Skin of body (tissue), 2 donors: ENCODE data around the gene C2CD3. TPM values are rescaled to one million over a fixed set of nuclear protein-coding genes. Genes with fewer than 3 reads are reported as not detected.

Experiments used
- DNase-seq: peaks from one replicate; lab custom pipeline; 2025; lab: John Stamatoyannopoulos, UW
- total RNA-seq: library from RNA; depleted of rRNA; stranded (reverse); fragments of >200 nt; gene quantifications from one replicate; pipeline ENCODE4 v1.2.3, GENCODE V29; 2014

The C2CD3 gene
- total RNA-seq, 1 donor from 2014 or later, result 16.2 TPM

GRCh38 chr11:74020539-74020938 lies 150.3 kb downstream of the C2CD3 start:
- no peak for DNase-seq

- DNase-seq, result no peak
Observed at GRCh38 chr11:74019860-74020259, 150.9 kb downstream of the C2CD3 start.

DNA sequence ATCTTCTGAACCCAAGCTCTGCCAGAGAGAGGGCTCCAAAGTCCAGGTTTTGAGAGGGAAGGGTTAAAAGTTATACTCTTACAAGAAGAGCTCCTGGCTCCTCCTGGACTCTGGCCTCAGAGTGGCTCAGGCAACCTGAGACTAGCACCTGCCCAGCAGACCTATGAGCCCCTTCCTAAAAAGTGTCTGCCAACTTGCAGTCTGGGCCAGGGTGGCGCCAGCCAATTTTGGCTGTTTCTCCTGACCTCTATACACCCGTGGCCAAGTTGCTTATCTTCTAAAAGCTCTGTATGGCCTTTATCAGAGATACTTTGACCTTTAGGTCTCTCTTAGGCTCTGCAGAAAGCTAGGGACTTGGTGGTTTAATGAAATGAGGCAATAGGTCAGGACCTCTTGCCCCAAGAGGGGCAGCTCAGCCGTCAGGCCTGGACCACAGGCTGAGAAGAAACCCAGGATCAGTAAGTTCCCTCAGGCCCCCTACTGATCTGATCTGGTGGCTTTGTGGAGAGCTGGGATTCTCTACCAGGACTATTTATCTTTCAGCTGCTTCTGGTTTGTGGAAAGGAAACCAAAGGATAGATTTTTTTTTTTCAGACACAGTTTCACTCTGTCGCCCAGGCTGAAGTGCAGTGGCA lies 151.6 kb downstream of the C2CD3 start:
- no peak for DNase-seq

DNA sequence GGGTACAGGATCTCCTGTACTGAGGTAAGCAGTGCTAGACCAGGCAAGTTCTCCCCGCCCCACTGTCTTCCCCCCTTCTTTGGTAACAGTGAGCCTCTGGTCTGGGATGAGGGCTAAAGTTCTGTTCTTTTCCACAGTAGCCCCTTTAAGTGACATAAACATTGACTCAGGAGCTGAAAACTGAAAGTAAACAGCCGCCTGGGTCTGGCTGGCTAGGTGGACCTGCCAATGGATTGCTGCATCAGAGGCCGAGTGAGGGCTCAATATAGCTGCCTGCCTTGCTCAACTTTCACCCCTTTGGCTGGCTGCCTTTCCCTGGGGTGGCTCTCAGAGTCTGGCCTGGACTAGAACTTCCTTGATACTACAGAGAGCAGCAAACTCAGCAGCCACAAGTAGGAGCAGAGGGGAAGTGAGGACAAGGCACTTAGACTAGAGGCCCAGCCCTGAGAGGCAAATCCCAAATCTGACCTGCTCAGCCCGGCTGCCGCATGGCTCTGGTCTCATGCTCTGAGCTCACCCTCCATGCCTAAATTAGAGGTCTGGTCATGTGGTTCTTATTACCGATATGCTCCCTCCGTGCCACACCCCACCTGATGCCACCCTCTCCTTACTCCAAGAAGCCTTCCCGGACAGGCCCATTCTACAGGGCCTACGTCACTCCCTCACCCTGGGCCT lies 152.3 kb downstream of the C2CD3 start:
- DNase-seq, result peak; percentile 45

GRCh38 chr11:74017631-74018030 lies 153.2 kb downstream of the C2CD3 start:
- no peak for DNase-seq

DNA sequence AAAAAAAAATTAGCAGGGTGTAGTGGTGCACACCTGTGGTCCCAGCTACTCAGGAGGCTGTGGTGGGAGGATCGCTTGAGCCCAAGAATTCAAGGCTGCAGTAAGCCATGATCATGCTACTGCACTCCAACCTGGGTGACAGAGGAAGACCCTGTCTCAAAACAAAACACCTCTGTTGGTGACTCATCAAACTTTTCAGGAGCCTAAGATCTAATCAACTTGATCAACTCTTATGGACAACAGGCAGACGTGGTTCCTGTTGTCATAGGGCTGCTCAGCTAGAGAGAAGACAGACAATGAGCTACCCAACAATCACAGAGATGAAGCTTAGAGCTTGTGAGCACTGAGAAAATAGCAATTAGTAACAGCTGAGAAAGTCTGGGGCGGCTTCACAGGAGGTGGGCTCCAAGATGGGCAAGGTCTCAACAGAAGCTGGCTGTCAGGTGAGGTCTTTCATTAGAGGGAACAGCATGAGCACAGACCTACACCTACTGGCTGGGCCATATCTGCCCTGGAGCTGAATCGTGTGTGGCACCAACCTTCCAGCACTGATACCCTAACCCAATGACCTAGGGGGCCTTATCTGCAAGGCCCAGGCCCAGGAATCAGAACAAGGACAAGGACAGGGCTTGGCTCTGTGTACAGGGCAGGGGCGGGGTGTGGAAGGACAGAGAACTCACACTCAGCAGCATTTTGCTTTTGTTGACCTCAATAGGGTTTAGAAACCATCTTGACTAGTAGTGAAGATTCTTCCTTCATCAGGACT lies 154.7 kb downstream of the C2CD3 start:
- DNase-seq, result no peak

GRCh38 chr11:74014880-74015279 lies 155.9 kb downstream of the C2CD3 start:
- DNase-seq, result no peak

DNA sequence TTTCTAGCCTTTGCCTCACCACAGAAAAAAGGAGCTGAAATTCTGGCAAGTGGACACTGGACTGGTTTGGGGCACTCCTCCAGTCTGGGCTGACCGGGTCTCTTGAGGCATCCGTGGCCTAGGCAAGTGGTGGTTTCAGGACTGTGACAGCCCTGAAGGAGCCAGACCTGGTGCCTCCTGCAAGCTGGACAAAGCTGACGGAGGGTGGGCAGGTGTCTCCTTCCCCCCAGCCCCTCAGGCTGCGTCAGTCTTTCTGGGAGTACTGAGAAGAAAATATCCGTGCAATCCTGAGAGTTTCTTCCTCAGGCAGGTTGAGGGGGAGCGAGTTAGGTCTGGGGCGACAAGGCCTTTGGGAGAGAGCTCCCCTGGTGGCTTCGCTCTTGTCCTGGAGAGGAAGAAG lies 157.7 kb downstream of the C2CD3 start:
- DNase-seq, result no peak

GRCh38 chr11:74012074-74012809 lies 158.6 kb downstream of the C2CD3 start:
- no peak for DNase-seq

GRCh38 chr11:74011360-74012073 lies 159.3 kb downstream of the C2CD3 start:
- peak; percentile 5 for DNase-seq

DNA sequence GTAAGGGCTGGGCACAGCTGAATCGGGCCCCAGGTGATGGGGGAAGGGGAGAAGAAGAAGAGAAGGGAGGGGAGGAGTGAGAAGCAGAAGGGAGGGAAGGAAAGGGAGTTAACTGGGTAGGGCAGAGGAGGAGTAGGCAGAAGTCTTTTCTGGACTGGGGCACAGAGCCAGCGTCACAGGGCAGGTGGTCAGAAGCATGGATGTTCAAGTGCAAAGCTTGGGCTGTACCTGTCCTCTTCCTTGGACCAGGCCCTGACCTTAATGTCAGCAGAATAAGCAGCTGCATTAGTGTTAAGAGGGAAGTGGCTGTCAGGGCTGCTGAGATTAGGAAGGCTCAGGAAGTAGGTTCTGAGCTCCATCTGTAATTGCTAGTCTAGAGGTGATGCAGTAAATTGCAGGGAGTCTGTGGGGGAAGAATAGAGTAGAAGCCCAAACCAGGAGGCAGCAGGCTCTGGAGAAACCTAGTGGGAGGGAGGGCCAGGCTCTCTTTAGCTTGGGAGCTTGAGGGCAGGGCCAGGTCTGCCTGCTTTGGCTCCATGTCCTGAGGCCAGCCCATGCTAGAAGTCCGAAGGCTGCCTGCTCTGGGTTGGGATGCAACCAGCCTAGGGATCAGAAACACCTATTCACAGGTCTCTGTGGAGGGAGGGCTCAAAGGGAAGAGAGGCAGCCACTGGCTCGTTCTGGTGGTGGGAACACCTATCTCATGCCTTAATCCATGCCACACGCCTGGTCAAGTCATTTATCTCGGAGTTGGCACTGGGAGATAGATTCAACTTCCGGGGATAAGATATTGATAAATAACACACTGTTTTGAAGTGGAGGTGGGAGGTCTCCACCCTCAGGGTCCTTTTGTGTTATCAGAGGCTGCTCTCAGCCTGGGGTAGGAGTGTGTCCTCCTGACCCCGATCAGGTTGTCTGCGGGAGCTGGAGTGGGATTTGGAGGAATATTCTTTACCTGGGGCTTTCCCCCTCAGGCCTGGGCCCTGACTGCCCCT lies 160.2 kb downstream of the C2CD3 start:
- DNase-seq, result no peak

GRCh38 chr11:74009675-74010305 lies 161.0 kb downstream of the C2CD3 start:
- no peak for DNase-seq

DNA sequence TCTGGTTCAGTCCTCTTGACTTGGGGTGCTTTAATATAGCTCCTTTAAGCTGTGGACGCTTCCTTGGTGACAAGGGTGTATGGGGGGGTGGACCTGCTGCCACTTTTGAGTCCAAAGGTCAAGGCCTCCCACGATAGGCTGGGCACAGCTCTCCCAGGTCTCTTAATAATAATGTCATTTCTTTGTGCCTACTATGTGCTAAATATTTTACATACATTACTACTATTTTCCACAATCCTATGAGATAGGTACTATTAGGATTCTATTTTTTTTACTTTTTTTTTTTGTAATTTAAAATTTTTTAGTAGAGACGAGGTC lies 161.6 kb downstream of the C2CD3 start:
- no peak for DNase-seq

DNA sequence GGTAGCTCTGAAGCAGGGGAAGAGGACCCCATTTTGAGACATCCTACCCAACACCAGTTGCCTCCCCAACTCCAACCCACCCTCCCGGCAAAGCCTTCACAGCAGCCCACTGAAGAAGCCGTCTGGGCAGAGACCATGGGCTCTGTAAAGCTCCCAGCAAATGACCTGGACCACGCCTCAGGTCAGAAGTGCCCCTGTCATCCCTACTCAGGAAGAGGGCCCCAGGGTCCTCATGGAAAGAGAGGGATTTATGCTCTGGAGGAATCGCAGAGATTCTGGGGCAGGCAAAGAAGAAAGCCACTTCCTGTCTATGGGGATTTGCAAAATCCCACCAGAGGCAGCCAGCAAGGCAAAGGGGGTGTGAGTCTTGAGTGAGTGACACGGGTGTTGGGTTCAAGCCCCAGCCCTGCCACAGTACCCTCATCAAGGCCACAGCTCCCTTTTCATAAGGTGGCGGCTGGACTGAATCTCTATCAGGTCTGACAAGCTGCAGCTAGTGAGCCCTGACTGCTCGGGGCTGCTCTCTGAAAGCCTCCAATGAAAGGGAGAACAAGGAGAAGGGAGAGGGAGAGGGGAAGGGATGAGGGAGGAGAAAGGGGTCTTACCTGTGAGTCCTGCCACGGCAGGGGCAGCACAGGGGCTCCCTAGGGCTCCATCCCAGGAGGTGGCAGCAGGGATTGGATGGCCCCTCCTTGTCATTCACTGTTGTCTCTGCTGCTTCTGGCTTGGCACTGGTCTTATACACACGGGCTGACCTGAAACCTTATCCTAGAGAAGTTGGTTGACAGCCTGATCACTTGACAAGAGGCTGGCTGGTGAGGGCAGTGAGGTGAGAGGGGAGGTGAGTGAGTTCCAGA lies 162.2 kb downstream of the C2CD3 start, which contains the start of gene UCP3:
Gene UCP3 (minus strand): TSS at position 713 of the 857 bp plus-strand sequence. CDS start 2,043 bp downstream, outside the sequence.
- DNase-seq, result no peak

- DNase-seq, result no peak
Observed at GRCh38 chr11:74007691-74008372, 163.0 kb downstream of the C2CD3 start.

DNA sequence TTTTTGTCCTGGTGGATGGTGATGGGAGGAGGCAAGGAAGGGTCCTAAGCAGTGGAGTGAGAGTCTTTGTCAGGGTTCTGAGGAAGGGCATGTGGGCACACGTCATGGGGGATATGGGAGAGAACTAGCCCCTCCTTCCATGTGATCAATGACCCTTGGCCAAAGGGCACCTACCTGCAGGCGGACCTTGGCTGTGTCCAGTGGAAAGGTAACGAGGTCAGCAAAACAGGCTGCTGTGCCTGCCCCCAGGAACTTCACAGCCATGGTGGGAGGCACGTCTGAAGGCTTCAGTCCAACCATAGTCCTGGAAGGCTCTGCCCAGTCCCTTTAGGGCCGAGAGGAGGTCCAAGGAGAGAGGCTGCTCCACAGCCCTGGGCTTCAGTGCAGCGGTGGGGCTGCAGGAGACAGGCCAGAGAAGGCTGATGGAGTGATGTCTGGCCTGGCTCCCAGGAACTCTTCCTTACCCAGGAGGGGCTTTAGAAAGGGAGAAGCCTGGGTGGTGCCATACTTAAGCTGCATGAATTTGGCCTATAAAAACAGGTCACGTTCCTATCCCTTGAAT lies 164.0 kb downstream of the C2CD3 start:
- no peak for DNase-seq

- DNase-seq, result no peak
Observed at GRCh38 chr11:74005721-74006517, 164.9 kb downstream of the C2CD3 start.
